H9 (cell line): ENCODE results near the gene NSF. TPM values are rescaled to one million over a fixed set of nuclear protein-coding genes. Genes with fewer than 3 reads are reported as not detected.
"Not testable (repeated sequence)": the region's sequence is repeated elsewhere in the genome, so short reads cannot be mapped to it uniquely, and the experiment has no call there.

Experiments used
- DNase-seq: peaks from one replicate; pipeline ENCODE4 v3.0.0-alpha.2; 2017
- H2AFZ ChIP-seq: one replicate; pipeline ENCODE4 v1.6.1; 2013; ENCODE audit warnings: mild to moderate bottlenecking, low read length, control low read depth, moderate library complexity
- H2AK5ac ChIP-seq: 2 replicates; pipeline ENCODE4 v1.6.1; 2013; ENCODE audit warnings: low read length, control low read depth, mixed read lengths; ENCODE audit not compliant: insufficient read length
- H2BK120ac ChIP-seq: one replicate; pipeline ENCODE4 v1.6.1; 2013; ENCODE audit warnings: low read depth, mild to moderate bottlenecking, low read length, control low read depth, inconsistent platforms; ENCODE audit not compliant: poor library complexity, severe bottlenecking
- H2BK12ac ChIP-seq: 2 replicates; pipeline ENCODE4 v1.6.1; 2013; ENCODE audit warnings: low read length, control low read depth, mixed read lengths, low read depth; ENCODE audit not compliant: insufficient read length
- H2BK15ac ChIP-seq: 2 replicates; pipeline ENCODE4 v1.6.1; 2013; ENCODE audit warnings: low read depth, low read length, control low read depth
- H2BK20ac ChIP-seq: one replicate; pipeline ENCODE4 v1.6.1; 2013; ENCODE audit warnings: low read depth, mild to moderate bottlenecking, low read length, control low read depth, inconsistent platforms; ENCODE audit not compliant: poor library complexity, severe bottlenecking
- H2BK5ac ChIP-seq: 2 replicates; pipeline ENCODE4 v1.6.1; 2013; ENCODE audit warnings: low read length, control low read depth, mixed read lengths; ENCODE audit not compliant: insufficient read length
- H3K14ac ChIP-seq: 2 replicates; pipeline ENCODE4 v1.6.1; 2013; ENCODE audit warnings: low read length, control low read depth; ENCODE audit not compliant: insufficient read depth
- H3K18ac ChIP-seq: 2 replicates; pipeline ENCODE4 v1.6.1; 2013; ENCODE audit warnings: low read depth, mild to moderate bottlenecking, mixed read lengths, low read length, control low read depth; ENCODE audit not compliant: insufficient read length
- H3K23ac ChIP-seq: 2 replicates; pipeline ENCODE4 v1.6.1; 2013; ENCODE audit warnings: low read length, control low read depth, mixed read lengths, low read depth; ENCODE audit not compliant: insufficient read length
- H3K23me2 ChIP-seq: 2 replicates; pipeline ENCODE4 v1.6.1; 2013; ENCODE audit warnings: low read depth, mild to moderate bottlenecking, mixed read lengths, low read length, control low read depth; ENCODE audit not compliant: insufficient read length, poor library complexity, severe bottlenecking
- H3K27ac ChIP-seq: 2 replicates; pipeline ENCODE4 v1.5.1; 2013; ENCODE audit warnings: low read length, control low read depth, mixed read lengths, low read depth; ENCODE audit not compliant: insufficient read length
- H3K27me3 ChIP-seq: 2 replicates; pipeline ENCODE4 v1.6.1; 2013; ENCODE audit warnings: low read length, control low read depth, inconsistent platforms; ENCODE audit not compliant: insufficient read depth
- H3K4ac ChIP-seq: 2 replicates; pipeline ENCODE4 v1.6.1; 2013; ENCODE audit warnings: low read depth, mild to moderate bottlenecking, control low read depth, inconsistent platforms, low read length, moderate library complexity
- H3K4me1 ChIP-seq: 2 replicates; pipeline ENCODE4 v1.6.1; 2013; ENCODE audit warnings: low read length, control low read depth, inconsistent platforms; ENCODE audit not compliant: insufficient read depth
- H3K4me2 ChIP-seq: 2 replicates; pipeline ENCODE4 v1.6.1; 2013; ENCODE audit warnings: low read length, control low read depth, mixed read lengths; ENCODE audit not compliant: insufficient read length, insufficient read depth
- H3K56ac ChIP-seq: 2 replicates; pipeline ENCODE4 v1.6.1; 2013; ENCODE audit warnings: low read depth, mild to moderate bottlenecking, mixed read lengths, low read length, control low read depth; ENCODE audit not compliant: insufficient read length
- H3K79me1 ChIP-seq: 2 replicates; pipeline ENCODE4 v1.6.1; 2013; ENCODE audit warnings: low read depth, mild to moderate bottlenecking, moderate library complexity, low read length, control low read depth, inconsistent platforms; ENCODE audit not compliant: insufficient read depth, poor library complexity, severe bottlenecking
- H3K79me2 ChIP-seq: 2 replicates; pipeline ENCODE4 v1.6.1; 2013; ENCODE audit warnings: low read length, control low read depth, inconsistent platforms; ENCODE audit not compliant: insufficient read depth
- H3K9ac ChIP-seq: 2 replicates; pipeline ENCODE4 v1.6.1; 2013; ENCODE audit warnings: low read length, control low read depth, mixed read lengths; ENCODE audit not compliant: insufficient read length; ENCODE audit errors: extremely low read depth
- H3K9me3 ChIP-seq: one replicate; pipeline ENCODE4 v1.6.1; 2013; ENCODE audit warnings: low read depth, low read length, inconsistent platforms; ENCODE audit not compliant: control insufficient read depth
- H3T11ph ChIP-seq: one replicate; pipeline ENCODE4 v1.6.1; 2013; ENCODE audit warnings: mild to moderate bottlenecking, low read length, control low read depth, inconsistent platforms
- H4K20me1 ChIP-seq: one replicate; pipeline ENCODE4 v1.6.1; 2013; ENCODE audit not compliant: control insufficient read depth, insufficient read length, insufficient read depth
- H4K5ac ChIP-seq: 2 replicates; pipeline ENCODE4 v1.6.1; 2013; ENCODE audit warnings: low read depth, mild to moderate bottlenecking, mixed read lengths, low read length, control low read depth; ENCODE audit not compliant: insufficient read length
- H4K8ac ChIP-seq: replicated peaks from 2 replicates; pipeline ENCODE4 v1.6.1; 2013; ENCODE audit warnings: low read length, control low read depth, mixed read lengths, low read depth; ENCODE audit not compliant: insufficient read length
- H4K91ac ChIP-seq: 2 replicates; pipeline ENCODE4 v1.6.1; 2013; ENCODE audit warnings: low read depth, mild to moderate bottlenecking, moderate library complexity, mixed read lengths, low read length, control low read depth; ENCODE audit not compliant: insufficient read length
- H3K27ac Mint-ChIP-seq, 3 experiments: 2 replicates in 2 of 3; 3 replicates in 1 of 3; pipeline ENCODE4 v1.8.0; 2020 to 2021; ENCODE audit warnings: mixed read lengths in 3 of 3, mild to moderate bottlenecking in 1 of 3, moderate library complexity in 1 of 3
- H3K27me3 Mint-ChIP-seq: 2 replicates; pipeline ENCODE4 v1.8.0; 2021; ENCODE audit warnings: low read depth, mild to moderate bottlenecking, moderate library complexity, mixed read lengths
- H3K36me3 Mint-ChIP-seq, 3 experiments: 2 replicates in 2 of 3; 3 replicates in 1 of 3; pipeline ENCODE4 v1.8.0; 2020 to 2021; ENCODE audit warnings: low read depth in 3 of 3, mixed read lengths in 3 of 3; ENCODE audit not compliant: insufficient read depth in 1 of 3
- H3K4me1 Mint-ChIP-seq, 2 experiments: 2 replicates each; pipeline ENCODE4 v1.8.0; 2020; ENCODE audit warnings: mixed read lengths in 2 of 2
- H3K4me3 Mint-ChIP-seq, 2 experiments: 2 replicates in 1 of 2; 3 replicates in 1 of 2; pipeline ENCODE4 v1.8.0; 2020 to 2021; ENCODE audit warnings: mild to moderate bottlenecking in 2 of 2, mixed read lengths in 2 of 2, moderate library complexity in 1 of 2
- H3K9me3 Mint-ChIP-seq, 2 experiments: 2 replicates in 1 of 2; 3 replicates in 1 of 2; pipeline ENCODE4 v1.8.0; 2020; ENCODE audit warnings: mild to moderate bottlenecking in 2 of 2, mixed read lengths in 2 of 2, moderate library complexity in 1 of 2
- WGBS: extraction: QIAGEN DNeasy Blood & Tissue Kit; methylation state at CpG from one replicate; pipeline ENCODE4 v1.1.7; 2013; ENCODE audit warnings: missing lambda C conversion rate, low lambda C conversion rate, mixed read lengths; ENCODE audit not compliant: insufficient read length; ENCODE audit errors: extremely low coverage; 5-methylcytosine and 5-hydroxymethylcytosine counted together
- total RNA-seq: library from RNA; stranded (reverse); gene quantifications from 2 replicates; pipeline ENCODE4 v1.2.1, GENCODE V29; 2021

The NSF gene
- total RNA-seq, 1 experiment from 2014 or later: 36.4 TPM

GRCh38 chr17:46566284-46566683 lies 24.2 kb upstream of the NSF start:
- not testable (repeated sequence) for H3K27me3 ChIP-seq, H3K56ac ChIP-seq

GRCh38 chr17:46566980-46567379 lies 23.5 kb upstream of the NSF start:
- not testable (repeated sequence) for H3K23ac ChIP-seq, H3K4me3 Mint-ChIP-seq, H4K5ac ChIP-seq, H3K27ac ChIP-seq, H3K9me3 Mint-ChIP-seq, H3K18ac ChIP-seq, H3K4ac ChIP-seq, DNase-seq, H3K4me2 ChIP-seq, H3K23me2 ChIP-seq, H4K20me1 ChIP-seq, H3K14ac ChIP-seq, H3K4me1 ChIP-seq, H3K56ac ChIP-seq, H2AK5ac ChIP-seq, H2BK15ac ChIP-seq, H2AFZ ChIP-seq, H3K36me3 Mint-ChIP-seq, H3K27ac Mint-ChIP-seq, H3K9me3 ChIP-seq, H3K27me3 Mint-ChIP-seq, H2BK120ac ChIP-seq, H4K91ac ChIP-seq, H2BK12ac ChIP-seq, H4K8ac ChIP-seq, H2BK5ac ChIP-seq, H3K9ac ChIP-seq, H3K4me1 Mint-ChIP-seq, H3K27me3 ChIP-seq, H3K79me1 ChIP-seq, H3T11ph ChIP-seq, H2BK20ac ChIP-seq, H3K79me2 ChIP-seq
- no CpG with 5 or more reads among the region's 1 CpG for WGBS

More at GRCh38 chr17:46566284-46566683, 24.2 kb upstream of the NSF start:
- not testable (repeated sequence) for H3K36me3 Mint-ChIP-seq, H4K20me1 ChIP-seq, H3K27ac Mint-ChIP-seq, H3K14ac ChIP-seq, H2BK20ac ChIP-seq, H3K23me2 ChIP-seq, H3K27me3 Mint-ChIP-seq, H4K8ac ChIP-seq, H2AFZ ChIP-seq, H3K79me1 ChIP-seq, H3K23ac ChIP-seq, H2BK120ac ChIP-seq, H3K9ac ChIP-seq, H3K9me3 ChIP-seq, H3K4me1 Mint-ChIP-seq, H3K4me1 ChIP-seq, H3K4me2 ChIP-seq, H2BK12ac ChIP-seq, DNase-seq, H3K79me2 ChIP-seq, H3K4ac ChIP-seq, H2AK5ac ChIP-seq, H2BK5ac ChIP-seq, H3T11ph ChIP-seq, H4K5ac ChIP-seq, H3K4me3 Mint-ChIP-seq, H2BK15ac ChIP-seq, H3K27ac ChIP-seq, H3K18ac ChIP-seq, H3K9me3 Mint-ChIP-seq, H4K91ac ChIP-seq
- WGBS: no CpG with 5 or more reads among the region's 2 CpGs
